ENCODE data around the gene KNDC1. TPM values are rescaled to one million over a fixed set of nuclear protein-coding genes. Genes with fewer than 3 reads are reported as not detected.
"Not testable (repeated sequence)": the region's sequence is repeated elsewhere in the genome, so short reads cannot be mapped to it uniquely, and the experiment has no call there.

KNDC1 gene, protein sequence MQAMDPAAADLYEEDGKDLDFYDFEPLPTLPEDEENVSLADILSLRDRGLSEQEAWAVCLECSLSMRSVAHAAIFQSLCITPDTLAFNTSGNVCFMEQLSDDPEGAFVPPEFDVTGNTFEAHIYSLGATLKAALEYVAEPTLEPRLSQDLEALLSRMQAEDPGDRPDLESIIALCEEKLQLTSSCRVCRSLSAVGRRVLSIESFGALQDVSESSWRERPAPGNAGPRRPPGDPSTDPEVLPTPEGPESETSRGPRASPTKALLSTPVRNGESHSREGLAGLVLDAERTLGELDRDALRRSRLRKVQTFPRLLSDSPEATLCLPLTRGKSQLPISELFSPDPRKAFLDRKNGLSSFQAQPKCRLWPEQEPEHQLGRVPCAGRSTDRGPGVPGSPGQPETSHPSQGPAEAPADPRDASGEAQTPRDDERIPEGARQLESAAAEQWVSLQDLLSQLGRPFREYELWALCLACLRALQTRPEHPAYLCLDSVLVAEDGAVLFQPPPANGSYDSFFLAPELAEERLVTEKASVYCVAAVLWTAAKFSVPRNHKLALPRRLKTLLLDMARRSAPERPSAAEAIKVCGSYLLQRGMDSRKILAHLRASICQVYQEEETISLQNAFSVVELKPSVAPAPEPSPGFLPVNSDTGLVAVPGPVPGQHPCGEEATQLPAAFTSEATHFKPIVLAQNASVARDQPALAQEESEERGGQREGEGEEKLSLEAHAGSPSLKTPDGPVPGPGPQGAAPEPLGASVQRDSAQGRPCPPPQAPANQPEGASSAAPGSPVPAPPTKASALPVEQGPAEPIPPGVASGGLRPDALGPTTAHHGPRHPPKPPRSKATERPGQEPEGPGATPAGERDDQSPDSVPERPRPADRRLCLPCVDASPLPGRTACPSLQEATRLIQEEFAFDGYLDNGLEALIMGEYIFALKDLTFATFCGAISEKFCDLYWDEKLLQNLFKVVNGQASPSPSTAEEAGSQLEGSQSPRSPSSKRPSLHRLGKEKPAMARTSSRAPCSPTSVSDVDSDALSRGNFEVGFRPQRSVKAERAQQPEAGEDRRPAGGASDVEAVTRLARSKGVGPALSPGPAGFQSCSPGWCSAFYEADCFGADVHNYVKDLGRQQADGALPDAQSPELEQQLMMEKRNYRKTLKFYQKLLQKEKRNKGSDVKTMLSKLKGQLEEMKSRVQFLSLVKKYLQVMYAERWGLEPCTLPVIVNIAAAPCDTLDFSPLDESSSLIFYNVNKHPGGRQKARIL (N-terminal part only)
- total RNA-seq = 1 to 10 TPM in 2 of 4 donors, under 1 TPM in 2; 0.42 to 1.7 (median 0.95) TPM

DNA sequence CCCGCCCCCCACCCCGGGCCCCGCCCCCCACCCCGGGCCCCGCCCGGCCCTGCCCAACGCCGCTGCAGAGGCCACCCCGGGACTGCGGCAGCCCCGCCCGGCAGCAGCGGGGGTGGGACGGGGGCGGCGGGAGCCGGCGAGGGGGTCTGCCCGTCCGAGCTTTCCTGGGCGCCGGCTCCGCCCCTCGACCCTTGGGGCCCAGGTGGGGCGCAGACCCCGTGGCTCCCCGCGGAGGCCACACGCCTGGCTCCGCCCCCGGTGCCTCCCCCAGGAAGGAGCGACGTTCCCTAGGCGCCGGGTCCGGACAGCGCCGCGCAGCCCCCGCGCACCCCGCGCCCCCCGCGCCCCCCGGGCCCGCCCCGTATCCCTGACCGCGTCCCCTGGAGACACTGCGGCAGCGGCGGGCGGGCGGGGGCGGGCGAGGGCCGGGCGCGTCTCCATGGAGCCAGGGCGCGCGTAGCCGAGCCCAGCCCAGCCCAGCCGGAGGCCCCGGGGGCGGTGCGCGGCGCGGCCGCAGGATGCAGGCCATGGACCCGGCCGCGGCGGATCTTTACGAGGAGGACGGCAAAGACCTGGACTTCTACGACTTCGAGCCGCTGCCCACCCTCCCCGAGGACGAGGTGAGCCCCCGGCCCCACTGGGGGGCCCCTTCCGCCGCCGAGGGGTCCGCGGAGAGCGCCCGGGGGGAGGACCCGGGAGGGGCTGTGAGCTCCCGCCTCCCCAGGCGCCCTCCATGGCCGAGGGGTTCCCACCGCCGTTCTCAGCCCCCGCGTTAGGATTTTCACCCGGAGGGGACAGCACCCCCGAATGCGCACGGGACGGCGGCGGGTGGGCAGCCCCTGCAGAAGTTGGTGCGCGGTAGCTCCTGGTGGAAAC, at the start of gene KNDC1:
Gene KNDC1 (plus strand): TSS at position 270 of the 876 bp plus-strand sequence. CDS start 249 bp downstream, at position 519.
- DNase-seq (ENCODE audit: extremely low spot score) = no peak
- TF ChIP-seq EP300 (IDR thresholded peaks at IDR 0.05) (no peak), POLR2A (IDR thresholded peaks at IDR 0.05; ENCODE audit: low read depth) (no peak), POLR2AphosphoS5 (IDR thresholded peaks at IDR 0.05) (no peak)
- TF ChIP-seq, protein P1, sequence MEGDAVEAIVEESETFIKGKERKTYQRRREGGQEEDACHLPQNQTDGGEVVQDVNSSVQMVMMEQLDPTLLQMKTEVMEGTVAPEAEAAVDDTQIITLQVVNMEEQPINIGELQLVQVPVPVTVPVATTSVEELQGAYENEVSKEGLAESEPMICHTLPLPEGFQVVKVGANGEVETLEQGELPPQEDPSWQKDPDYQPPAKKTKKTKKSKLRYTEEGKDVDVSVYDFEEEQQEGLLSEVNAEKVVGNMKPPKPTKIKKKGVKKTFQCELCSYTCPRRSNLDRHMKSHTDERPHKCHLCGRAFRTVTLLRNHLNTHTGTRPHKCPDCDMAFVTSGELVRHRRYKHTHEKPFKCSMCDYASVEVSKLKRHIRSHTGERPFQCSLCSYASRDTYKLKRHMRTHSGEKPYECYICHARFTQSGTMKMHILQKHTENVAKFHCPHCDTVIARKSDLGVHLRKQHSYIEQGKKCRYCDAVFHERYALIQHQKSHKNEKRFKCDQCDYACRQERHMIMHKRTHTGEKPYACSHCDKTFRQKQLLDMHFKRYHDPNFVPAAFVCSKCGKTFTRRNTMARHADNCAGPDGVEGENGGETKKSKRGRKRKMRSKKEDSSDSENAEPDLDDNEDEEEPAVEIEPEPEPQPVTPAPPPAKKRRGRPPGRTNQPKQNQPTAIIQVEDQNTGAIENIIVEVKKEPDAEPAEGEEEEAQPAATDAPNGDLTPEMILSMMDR (IDR thresholded peaks at IDR 0.05) = no peak
- peaks cover 11 to 35% (median 22%) of the 10 kb centered on the region in 4 donors for H3K4me1 ChIP-seq
- 0% methylated on average over 13 of the region's 108 CpGs for WGBS
- peaks cover 0 to 69% (median 6%) of the 10 kb centered on the region in 4 donors for H3K27me3 ChIP-seq
- no peak within 1 kb of the TSS for H3K27ac ChIP-seq (replicated peaks in 1 of 4)
- no peaks in the 10 kb centered on the region for H3K36me3 ChIP-seq
- no peaks in the 10 kb centered on the region for H3K9me3 ChIP-seq
- peak within 1 kb of the TSS; percentile 57 to 67 (median 60) for H3K4me3 ChIP-seq
- intact Hi-C loops (cut with DNase I) = no loop called here

DNA sequence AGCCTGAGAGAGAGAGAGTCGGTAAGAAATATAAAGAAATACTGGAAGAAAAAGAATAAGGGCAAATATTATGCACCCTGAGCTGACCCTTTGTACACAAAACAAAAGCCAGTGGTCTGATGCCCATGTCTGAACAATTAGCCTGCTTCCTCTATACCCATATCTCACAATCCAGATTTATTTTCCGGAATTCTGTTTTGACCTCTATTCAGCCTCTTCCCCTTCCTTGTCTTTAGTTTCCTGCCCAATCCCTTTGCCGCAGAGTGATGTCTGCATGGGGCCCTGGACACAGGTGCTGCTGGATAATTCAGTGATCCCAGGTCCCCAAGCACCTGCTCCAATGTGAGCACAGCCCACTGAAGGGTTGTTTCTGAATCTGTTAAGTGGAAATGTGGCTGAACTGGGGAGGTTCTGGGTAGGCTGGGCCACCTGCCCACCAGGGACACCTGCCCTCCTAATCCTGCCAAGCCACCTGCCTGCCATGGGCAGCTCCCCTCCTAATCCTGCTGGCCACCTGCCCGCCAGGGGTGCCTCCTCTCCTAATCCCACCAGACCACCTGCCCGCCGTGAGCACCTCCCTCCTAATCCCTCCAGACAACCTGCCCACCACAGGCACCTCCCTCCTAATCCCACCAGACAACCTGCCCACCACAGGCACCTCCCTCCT, 49.3 kb upstream of the KNDC1 start:
- Histone ChIP-seq H3K4me1 (no peaks in the 10 kb centered on the region), H3K9me3 (peaks cover 0 to 40% (median 30%) of the 10 kb centered on the region in 4 donors), H3K4me3 (no peak overlapping the region), H3K36me3 (no peaks in the 10 kb centered on the region), H3K27ac (replicated peaks in 1 of 4) (no peak overlapping the region), H3K27me3 (peaks cover 0 to 28% (median 0%) of the 10 kb centered on the region in 4 donors)
- intact Hi-C loops (cut with DNase I) = no loop called here
- TF ChIP-seq POLR2AphosphoS5 (IDR thresholded peaks at IDR 0.05) (no peak), POLR2A (IDR thresholded peaks at IDR 0.05; ENCODE audit: low read depth) (no peak), EP300 (IDR thresholded peaks at IDR 0.05) (no peak)
- TF ChIP-seq, protein P1 (IDR thresholded peaks at IDR 0.05) = no peak
- WGBS = 58% methylated on average over 4 of the region's 6 CpGs
- no peak for DNase-seq (ENCODE audit: extremely low spot score)

DNA sequence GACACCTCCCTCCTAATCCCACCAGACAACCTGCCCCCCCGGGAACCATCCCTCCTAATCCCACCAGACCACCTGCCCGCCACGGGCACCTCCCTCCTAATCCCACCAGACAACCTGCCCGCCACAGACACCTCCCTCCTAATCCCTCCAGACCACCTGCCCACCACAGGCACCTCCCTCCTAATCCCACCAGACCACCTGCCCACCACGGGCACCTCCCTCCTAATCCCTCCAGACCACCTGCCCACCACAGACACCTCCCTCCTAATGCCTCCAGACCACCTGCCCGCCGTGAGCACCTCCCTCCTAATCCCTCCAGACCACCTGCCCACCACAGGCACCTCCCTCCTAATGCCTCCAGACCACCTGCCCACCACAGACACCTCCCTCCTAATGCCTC, 48.4 kb upstream of the KNDC1 start:
- H3K36me3 ChIP-seq; DNase-seq (ENCODE audit: extremely low spot score); H3K4me1 ChIP-seq; H3K4me3 ChIP-seq; intact Hi-C loops (cut with DNase I); H3K27ac ChIP-seq (replicated peaks in 1 of 4): not testable (repeated sequence)
- Histone ChIP-seq H3K27me3 (peaks cover 0 to 28% (median 0%) of the 10 kb centered on the region in 4 donors), H3K9me3 (peaks cover 0 to 31% (median 26%) of the 10 kb centered on the region in 4 donors)
- 26% methylated on average over 5 of the region's 7 CpGs for WGBS

DNA sequence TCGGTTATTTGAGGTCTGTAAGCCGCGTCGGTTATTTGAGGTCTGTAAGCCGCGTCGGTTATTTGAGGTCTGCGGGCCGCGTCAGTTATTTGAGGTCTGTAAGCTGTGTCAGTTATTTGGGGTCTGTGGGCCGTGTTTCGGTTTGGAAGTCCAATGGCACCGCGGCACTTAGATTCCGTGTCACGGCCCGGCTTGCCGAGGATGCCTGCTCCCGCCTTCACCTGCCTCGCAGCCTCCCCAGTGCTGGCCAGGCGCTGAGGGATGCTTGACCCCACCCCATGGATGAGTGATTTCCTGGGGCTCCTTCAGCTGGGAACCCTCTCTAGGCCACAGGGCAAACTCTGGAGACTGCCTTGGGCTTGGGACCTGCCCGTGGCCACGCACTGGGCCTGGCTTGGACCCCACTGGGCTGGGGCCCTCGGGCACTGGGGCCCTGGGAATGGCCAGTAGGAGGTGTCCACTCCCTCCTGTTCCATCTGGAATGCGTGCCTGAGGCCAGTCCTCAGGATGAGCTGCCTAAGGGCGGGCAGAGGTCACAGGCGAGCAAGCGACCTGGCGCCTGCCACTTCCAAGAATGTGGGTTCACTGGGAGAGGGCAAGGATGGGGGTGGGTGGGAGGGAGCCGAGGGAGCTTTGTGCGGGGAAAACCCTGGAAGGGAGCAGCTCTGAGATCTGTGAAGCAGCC, 46.7 kb upstream of the KNDC1 start:
- no peak overlapping the region for H3K4me3 ChIP-seq
- peaks cover 0 to 15% (median 9%) of the 10 kb centered on the region in 4 donors for H3K9me3 ChIP-seq
- intact Hi-C loops (cut with DNase I) = no loop called here
- H3K27me3 ChIP-seq = peaks cover 0 to 34% (median 0%) of the 10 kb centered on the region in 4 donors
- DNase-seq (ENCODE audit: extremely low spot score) = no peak
- WGBS = 86% methylated on average over 23 of the region's 31 CpGs
- H3K27ac ChIP-seq (replicated peaks in 1 of 4) = no peak overlapping the region
- H3K36me3 ChIP-seq = no peaks in the 10 kb centered on the region
- no peaks in the 10 kb centered on the region for H3K4me1 ChIP-seq
- TF ChIP-seq POLR2A (IDR thresholded peaks at IDR 0.05; ENCODE audit: low read depth) (no peak), POLR2AphosphoS5 (IDR thresholded peaks at IDR 0.05) (no peak), EP300 (IDR thresholded peaks at IDR 0.05) (no peak)
- TF ChIP-seq, protein P1 (IDR thresholded peaks at IDR 0.05) = no peak

Measured in esophagus muscularis mucosa (tissue), 4 donors.